CD4-positive, alpha-beta T cell (primary cell): ENCODE measurements around the gene BBS4. TPM values are rescaled to one million over a fixed set of nuclear protein-coding genes. Genes with fewer than 3 reads are reported as not detected.

Experiments
- ATAC-seq: fragments of 200-7000 bp; cut with Tn5 transposase; one replicate; pipeline ENCODE4 v1.10.0; 2022; ENCODE audit warnings: mild to moderate bottlenecking; ENCODE audit not compliant: poor library complexity
- CTCF ChIA-PET: fragments of 350-600 bp; sonication (Branson Sonifier 250); formaldehyde crosslinking; loops from one replicate; lab custom pipeline; 2021; ENCODE audit warnings: antibody characterized with exemption, inconsistent platforms; lab: Charles Lee
- POLR2A ChIA-PET: fragments of 350-600 bp; sonication (Branson Sonifier 250); formaldehyde crosslinking; loops from one replicate; lab custom pipeline; 2021; ENCODE audit warnings: antibody characterized with exemption, inconsistent platforms; lab: Charles Lee
- DNase-seq, 14 experiments: peaks; one replicate each; pipeline ENCODE4 v3.0.0-alpha.2; 2013 to 2020; ENCODE audit warnings: mixed read lengths in 2 of 14
- H3K27ac ChIP-seq, 2 donors: one replicate each; pipeline versions ENCODE4 v1.5.1 to v1.7.0; 2013; ENCODE audit warnings: low read length in 2 of 2, low read depth in 1 of 2, mild to moderate bottlenecking in 1 of 2
- H3K27me3 ChIP-seq, 2 experiments: 1 replicate in 1 of 2; 2 replicates in 1 of 2; pipeline versions ENCODE4 v1.6.1 to v1.7.0; 2013; ENCODE audit warnings: low read length in 2 of 2, control low read depth in 1 of 2, mild to moderate bottlenecking in 1 of 2, moderate library complexity in 1 of 2; ENCODE audit not compliant: insufficient read depth in 2 of 2, control insufficient read depth in 1 of 2
- H3K36me3 ChIP-seq: one replicate; pipeline ENCODE4 v1.6.1; 2013; ENCODE audit warnings: low read length, control low read depth; ENCODE audit not compliant: insufficient read depth
- H3K4me1 ChIP-seq: one replicate; pipeline ENCODE4 v1.6.1; 2013; ENCODE audit warnings: low read length, control low read depth; ENCODE audit not compliant: insufficient read depth
- H3K4me3 ChIP-seq: one replicate; pipeline ENCODE4 v1.5.1; 2013; ENCODE audit warnings: mild to moderate bottlenecking, low read length, moderate library complexity
- H3K9me3 ChIP-seq, 2 experiments: 1 replicate in 1 of 2; 2 replicates in 1 of 2; pipeline versions ENCODE4 v1.6.1 to v1.7.0; 2013; ENCODE audit warnings: low read length in 2 of 2, mild to moderate bottlenecking in 2 of 2, control low read depth in 1 of 2, moderate library complexity in 1 of 2; ENCODE audit not compliant: control insufficient read depth in 1 of 2, insufficient read depth in 1 of 2
- H3K27ac Mint-ChIP-seq: one replicate; pipeline ENCODE4 v1.8.0; 2020; ENCODE audit warnings: mixed read lengths
- H3K27me3 Mint-ChIP-seq: one replicate; pipeline ENCODE4 v1.8.0; 2021; ENCODE audit warnings: mixed read lengths
- H3K36me3 Mint-ChIP-seq: one replicate; pipeline ENCODE4 v1.8.0; 2021; ENCODE audit warnings: low read depth, mixed read lengths
- H3K4me1 Mint-ChIP-seq: one replicate; pipeline ENCODE4 v1.8.0; 2021; ENCODE audit warnings: low read depth, mixed read lengths
- H3K4me3 Mint-ChIP-seq: one replicate; pipeline ENCODE4 v1.8.0; 2020; ENCODE audit warnings: mild to moderate bottlenecking, mixed read lengths
- H3K9me3 Mint-ChIP-seq: one replicate; pipeline ENCODE4 v1.8.0; 2020; ENCODE audit warnings: mixed read lengths
- CTCF ChIP-seq: fragments of 200-600 bp; IDR thresholded peaks from one replicate; pipeline ENCODE4 v1.8.0; 2022; ENCODE audit warnings: antibody characterized with exemption, mild to moderate bottlenecking
- intact Hi-C, 2 experiments: fragments of 100-400 bp; cut with DNase I in 1 of 2; cut with micrococcal nuclease in 1 of 2; formaldehyde crosslinking; loops; one replicate each; pipeline versions ENCODE4 v1.15.1 to v1.9.0; 2023 to 2025; cut with DNase I, micrococcal nuclease
- total RNA-seq, 174 experiments: library from RNA in 2 of 174; stranded (reverse) in 2 of 174; gene quantifications; one replicate each; pipeline ENCODE4 v1.2.3 and lab custom pipeline; 2021 to 2026

Gene BBS4
- total RNA-seq, 2 experiments from 2014 or later: 8.6 to 12.8 TPM

GRCh38 chr15:72737061-72737460, 51.1 kb downstream of the BBS4 start:
- CTCF ChIA-PET: no interaction called here
- intact Hi-C loops: no loop called here
- Mint-ChIP-seq H3K27me3 (no peaks in the 10 kb centered on the region), H3K9me3 (no peaks in the 10 kb centered on the region), H3K27ac (no peak overlapping the region), H3K4me1 (peaks cover 50% of the 10 kb centered on the region), H3K36me3 (peaks cover 69% of the 10 kb centered on the region), H3K4me3 (no peak overlapping the region)
- H3K36me3 ChIP-seq: peaks cover 39% of the 10 kb centered on the region
- no peaks in the 10 kb centered on the region for H3K9me3 ChIP-seq
- no peak for ATAC-seq
- no peak overlapping the region for H3K27ac ChIP-seq
- peaks cover 8% of the 10 kb centered on the region for H3K4me1 ChIP-seq
- H3K27me3 ChIP-seq: no peaks in the 10 kb centered on the region
- H3K4me3 ChIP-seq: no peak overlapping the region
- no peak for DNase-seq
- no peak for TF ChIP-seq CTCF
- POLR2A ChIA-PET: no interaction called here

GRCh38 chr15:72737723-72738122, 51.7 kb downstream of the BBS4 start:
- Histone ChIP-seq H3K4me3 (no peak overlapping the region), H3K27ac (no peak overlapping the region), H3K36me3 (peaks cover 39% of the 10 kb centered on the region), H3K4me1 (peaks cover 8% of the 10 kb centered on the region), H3K9me3 (no peaks in the 10 kb centered on the region), H3K27me3 (no peaks in the 10 kb centered on the region)
- Mint-ChIP-seq H3K27ac (no peak overlapping the region), H3K4me1 (peaks cover 51% of the 10 kb centered on the region), H3K27me3 (no peaks in the 10 kb centered on the region), H3K9me3 (no peaks in the 10 kb centered on the region), H3K36me3 (peaks cover 67% of the 10 kb centered on the region), H3K4me3 (no peak overlapping the region)
- DNase-seq (no peak), ATAC-seq (no peak)
- intact Hi-C loops: no loop called here
- ChIA-PET CTCF (no interaction called here), POLR2A (no interaction called here)
- no peak for TF ChIP-seq CTCF

- H3K4me3 Mint-ChIP-seq: peak overlapping the region; percentile 50
- peaks cover 45% of the 10 kb centered on the region for H3K36me3 Mint-ChIP-seq
- H3K4me1 Mint-ChIP-seq: peaks cover 40% of the 10 kb centered on the region
- ATAC-seq (peak; percentile 77), DNase-seq (peak in 3 of 14 experiments; percentile 13 to 76 (median 35))
- no peak for TF ChIP-seq CTCF
- Histone ChIP-seq H3K9me3 (no peaks in the 10 kb centered on the region), H3K36me3 (peaks cover 34% of the 10 kb centered on the region), H3K4me3 (no peak overlapping the region), H3K27ac (peak overlapping the region in 1 of 2 donors; percentile 50), H3K27me3 (no peaks in the 10 kb centered on the region), H3K4me1 (peaks cover 8% of the 10 kb centered on the region)
- H3K9me3 Mint-ChIP-seq: no peaks in the 10 kb centered on the region
- POLR2A ChIA-PET: interaction anchor here (1.0 to 2.5 kb wide), 7 partner anchors 12 to 296 kb away, joined by 3 to 11 read pairs (median 4); partner anchors contain the start of genes ADPGK, BBS4 and HIGD2B
- H3K27me3 Mint-ChIP-seq: no peaks in the 10 kb centered on the region
- CTCF ChIA-PET: interaction anchor here (1.6 to 1.7 kb wide), 2 partner anchors 9 to 18 kb away, joined by 4 to 5 read pairs; no protein-coding TSS in a partner anchor
- intact Hi-C loops: loop anchor here in 1 of 2 experiments (1.0 kb wide), 1 partner anchor 43 kb away; the partner anchor contains the start of gene ADPGK
- H3K27ac Mint-ChIP-seq: peak overlapping the region; percentile 71
These were observed 54.2 kb downstream of the BBS4 start for GRCh38 chr15:72740219-72740618.
